Neural cell (in vitro differentiated cells): ENCODE data around the gene SEMA7A.

ENCODE experiments used
- EP300 ChIP-seq: fragments of 450-650 bp; conservative IDR thresholded peaks from 2 replicates; pipeline ENCODE4 v1.6.1; 2014; ENCODE audit warnings: antibody characterized with exemption, mild to moderate bottlenecking, moderate library complexity; ENCODE audit not compliant: poor library complexity, severe bottlenecking
- EZH2 ChIP-seq: fragments of 200-600, 300-800 bp; shearing (Covaris generic), sonication (generic); IDR thresholded peaks from 2 replicates; pipeline ENCODE4 v1.6.1; 2014; ENCODE audit warnings: antibody characterized with exemption, low read length, borderline replicate concordance, mild to moderate bottlenecking; ENCODE audit not compliant: insufficient read depth, poor library complexity, severe bottlenecking
- MXI1 ChIP-seq: fragments of 450-650 bp; conservative IDR thresholded peaks from 2 replicates; pipeline ENCODE4 v1.6.1; 2014; ENCODE audit warnings: antibody characterized with exemption, mild to moderate bottlenecking; ENCODE audit not compliant: poor library complexity, severe bottlenecking
- POLR2AphosphoS5 ChIP-seq: IDR thresholded peaks from 2 replicates; pipeline ENCODE4 v1.6.1; 2012
- RAD21 ChIP-seq: fragments of 450-650 bp; conservative IDR thresholded peaks from 2 replicates; pipeline ENCODE4 v1.6.1; 2014; ENCODE audit warnings: antibody characterized with exemption, mild to moderate bottlenecking, moderate library complexity
- SMC3 ChIP-seq: fragments of 450-650 bp; conservative IDR thresholded peaks from 2 replicates; pipeline ENCODE4 v1.6.1; 2014; ENCODE audit warnings: antibody characterized with exemption, mild to moderate bottlenecking, moderate library complexity; ENCODE audit not compliant: poor library complexity
- TAF1 ChIP-seq: IDR thresholded peaks from 2 replicates; pipeline ENCODE4 v1.6.1; 2012; ENCODE audit warnings: low read depth
- TF ChIP-seq, protein P1 (sequence below): IDR thresholded peaks from 2 replicates; pipeline ENCODE4 v1.6.1; 2012; ENCODE audit warnings: borderline replicate concordance
- TF ChIP-seq, protein P2 (sequence below): fragments of 450-650 bp; IDR thresholded peaks from 2 replicates; pipeline ENCODE4 v1.5.1; 2014; ENCODE audit warnings: antibody characterized with exemption, mild to moderate bottlenecking, moderate library complexity; ENCODE audit not compliant: poor library complexity, severe bottlenecking

DNA sequence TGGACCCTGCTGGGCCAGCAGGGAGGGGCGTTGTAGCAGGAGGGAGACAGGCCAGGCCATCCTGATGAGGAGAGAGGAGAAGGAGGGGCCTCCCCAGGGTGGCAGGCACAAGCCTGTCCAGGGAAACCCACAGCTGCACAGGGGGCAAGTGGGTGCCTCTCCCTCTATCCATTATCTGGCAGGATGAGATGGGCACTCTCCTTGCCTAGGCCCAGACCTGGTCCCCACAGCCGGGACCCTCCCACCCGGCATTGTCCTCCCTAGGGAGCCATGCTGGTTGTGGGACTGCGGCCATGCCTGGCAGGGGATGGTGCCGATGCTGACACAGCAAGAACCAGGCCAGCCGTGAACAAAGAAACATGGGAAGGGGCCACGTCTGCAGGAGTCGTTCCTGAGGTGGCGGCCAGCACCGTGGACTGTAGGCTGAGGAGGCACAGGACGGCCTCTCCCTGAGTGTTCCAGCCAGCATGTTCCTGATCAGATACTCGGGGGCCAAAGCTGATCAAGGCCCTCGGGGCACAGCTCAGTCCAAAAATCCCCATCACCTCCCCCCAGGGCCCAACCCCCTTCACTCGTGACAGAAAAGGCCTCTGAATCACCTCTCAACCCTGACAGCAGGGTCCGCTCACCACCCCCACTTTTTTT is 47.1 kb downstream of the SEMA7A start:
- TF ChIP-seq, protein P1, sequence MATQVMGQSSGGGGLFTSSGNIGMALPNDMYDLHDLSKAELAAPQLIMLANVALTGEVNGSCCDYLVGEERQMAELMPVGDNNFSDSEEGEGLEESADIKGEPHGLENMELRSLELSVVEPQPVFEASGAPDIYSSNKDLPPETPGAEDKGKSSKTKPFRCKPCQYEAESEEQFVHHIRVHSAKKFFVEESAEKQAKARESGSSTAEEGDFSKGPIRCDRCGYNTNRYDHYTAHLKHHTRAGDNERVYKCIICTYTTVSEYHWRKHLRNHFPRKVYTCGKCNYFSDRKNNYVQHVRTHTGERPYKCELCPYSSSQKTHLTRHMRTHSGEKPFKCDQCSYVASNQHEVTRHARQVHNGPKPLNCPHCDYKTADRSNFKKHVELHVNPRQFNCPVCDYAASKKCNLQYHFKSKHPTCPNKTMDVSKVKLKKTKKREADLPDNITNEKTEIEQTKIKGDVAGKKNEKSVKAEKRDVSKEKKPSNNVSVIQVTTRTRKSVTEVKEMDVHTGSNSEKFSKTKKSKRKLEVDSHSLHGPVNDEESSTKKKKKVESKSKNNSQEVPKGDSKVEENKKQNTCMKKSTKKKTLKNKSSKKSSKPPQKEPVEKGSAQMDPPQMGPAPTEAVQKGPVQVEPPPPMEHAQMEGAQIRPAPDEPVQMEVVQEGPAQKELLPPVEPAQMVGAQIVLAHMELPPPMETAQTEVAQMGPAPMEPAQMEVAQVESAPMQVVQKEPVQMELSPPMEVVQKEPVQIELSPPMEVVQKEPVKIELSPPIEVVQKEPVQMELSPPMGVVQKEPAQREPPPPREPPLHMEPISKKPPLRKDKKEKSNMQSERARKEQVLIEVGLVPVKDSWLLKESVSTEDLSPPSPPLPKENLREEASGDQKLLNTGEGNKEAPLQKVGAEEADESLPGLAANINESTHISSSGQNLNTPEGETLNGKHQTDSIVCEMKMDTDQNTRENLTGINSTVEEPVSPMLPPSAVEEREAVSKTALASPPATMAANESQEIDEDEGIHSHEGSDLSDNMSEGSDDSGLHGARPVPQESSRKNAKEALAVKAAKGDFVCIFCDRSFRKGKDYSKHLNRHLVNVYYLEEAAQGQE: no peak
- no peak for TF ChIP-seq RAD21
- TF ChIP-seq, protein P2, sequence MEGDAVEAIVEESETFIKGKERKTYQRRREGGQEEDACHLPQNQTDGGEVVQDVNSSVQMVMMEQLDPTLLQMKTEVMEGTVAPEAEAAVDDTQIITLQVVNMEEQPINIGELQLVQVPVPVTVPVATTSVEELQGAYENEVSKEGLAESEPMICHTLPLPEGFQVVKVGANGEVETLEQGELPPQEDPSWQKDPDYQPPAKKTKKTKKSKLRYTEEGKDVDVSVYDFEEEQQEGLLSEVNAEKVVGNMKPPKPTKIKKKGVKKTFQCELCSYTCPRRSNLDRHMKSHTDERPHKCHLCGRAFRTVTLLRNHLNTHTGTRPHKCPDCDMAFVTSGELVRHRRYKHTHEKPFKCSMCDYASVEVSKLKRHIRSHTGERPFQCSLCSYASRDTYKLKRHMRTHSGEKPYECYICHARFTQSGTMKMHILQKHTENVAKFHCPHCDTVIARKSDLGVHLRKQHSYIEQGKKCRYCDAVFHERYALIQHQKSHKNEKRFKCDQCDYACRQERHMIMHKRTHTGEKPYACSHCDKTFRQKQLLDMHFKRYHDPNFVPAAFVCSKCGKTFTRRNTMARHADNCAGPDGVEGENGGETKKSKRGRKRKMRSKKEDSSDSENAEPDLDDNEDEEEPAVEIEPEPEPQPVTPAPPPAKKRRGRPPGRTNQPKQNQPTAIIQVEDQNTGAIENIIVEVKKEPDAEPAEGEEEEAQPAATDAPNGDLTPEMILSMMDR: no peak
- TF ChIP-seq EP300: no peak
- no peak for TF ChIP-seq EZH2
- no peak for TF ChIP-seq POLR2AphosphoS5
- TF ChIP-seq SMC3: no peak
- TF ChIP-seq MXI1: no peak
- TF ChIP-seq TAF1: no peak
